ENCODE data around the gene TRPM3.

TRPM3 gene

DNA sequence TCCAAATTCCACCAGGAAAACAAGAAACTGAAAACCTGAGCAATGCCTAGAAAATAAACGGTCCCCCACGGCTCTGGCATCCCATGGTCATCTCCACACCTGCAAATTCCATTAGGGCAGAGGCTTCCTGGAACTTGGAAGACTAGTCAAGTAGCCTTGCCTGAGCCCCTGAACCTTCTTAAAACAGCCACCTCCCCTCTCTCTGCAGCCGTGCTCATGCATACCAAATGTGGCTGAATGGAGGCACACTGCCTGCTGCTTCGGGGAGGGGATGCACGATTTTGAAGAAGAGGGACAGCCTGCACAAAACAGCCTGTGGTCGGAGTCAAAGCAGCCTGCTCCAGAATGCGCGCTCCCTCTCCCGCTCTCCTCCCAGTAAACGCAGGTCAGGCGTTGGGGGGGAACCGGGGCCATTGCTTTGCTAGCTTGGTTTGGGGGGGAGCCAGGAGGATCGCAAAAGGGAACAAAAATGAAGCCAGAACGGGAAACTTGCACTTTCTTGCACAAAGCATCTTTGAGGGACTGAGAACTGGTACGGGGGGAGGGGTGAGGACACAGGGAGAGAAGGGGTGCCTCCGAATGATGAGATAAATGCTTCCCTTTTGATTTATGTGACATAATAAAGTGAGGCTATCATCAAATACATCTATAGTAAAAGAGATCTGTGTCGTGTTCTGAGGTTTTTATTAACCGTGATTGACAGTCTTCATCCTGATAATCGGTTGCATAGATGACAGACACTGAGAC is at the start of gene TRPM3:
Gene TRPM3 (minus strand): TSS at position 347 of the 747 bp plus-strand sequence. CDS start 267 bp downstream, at position 80.
- no peak for DNase-seq

GRCh38 chr9:71168418-71168817 is 47.0 kb upstream of the TRPM3 start:
- no peak for DNase-seq

- no peak for DNase-seq
Measured at GRCh38 chr9:71162126-71162525, 40.7 kb upstream of the TRPM3 start.

- no peak for DNase-seq
Measured at GRCh38 chr9:71157731-71158130, 36.3 kb upstream of the TRPM3 start.

DNA sequence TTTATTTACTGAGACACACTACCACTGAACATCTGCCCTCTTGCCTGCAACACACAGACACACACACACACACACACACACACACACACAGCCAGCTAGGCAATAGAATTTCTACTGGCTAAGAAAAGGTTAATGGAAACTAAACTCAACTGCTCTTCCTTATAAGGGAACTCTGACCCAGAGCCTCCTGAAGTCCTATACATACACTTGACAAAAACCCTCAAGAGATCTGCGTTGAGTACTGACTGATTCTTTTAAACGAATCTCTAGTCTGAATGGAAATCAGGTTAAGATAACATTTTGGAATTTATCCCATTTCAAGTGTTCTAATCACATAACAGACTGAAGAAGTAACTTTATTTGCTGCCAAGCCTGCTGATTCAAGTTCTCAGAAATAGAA is 25.9 kb upstream of the TRPM3 start:
- no peak for DNase-seq

DNA sequence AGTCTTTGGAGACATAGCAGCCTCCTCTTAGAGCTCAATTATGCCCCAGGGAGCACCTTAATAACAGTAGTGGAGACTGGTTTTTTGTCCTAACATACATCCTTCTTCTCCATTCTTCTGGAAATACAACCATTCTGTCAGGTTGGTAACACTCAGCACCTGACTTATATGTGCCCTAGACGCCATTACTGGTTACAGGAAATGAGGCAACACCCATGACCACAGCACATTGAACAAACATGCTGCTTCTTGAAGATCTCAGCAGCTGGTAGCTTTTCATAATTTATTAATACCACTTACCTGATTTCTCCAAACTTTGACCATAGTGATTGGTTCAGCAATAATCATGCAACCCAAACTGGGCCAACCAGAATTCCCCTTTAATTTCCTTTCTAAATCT is 25.1 kb upstream of the TRPM3 start:
- DNase-seq = no peak

DNA sequence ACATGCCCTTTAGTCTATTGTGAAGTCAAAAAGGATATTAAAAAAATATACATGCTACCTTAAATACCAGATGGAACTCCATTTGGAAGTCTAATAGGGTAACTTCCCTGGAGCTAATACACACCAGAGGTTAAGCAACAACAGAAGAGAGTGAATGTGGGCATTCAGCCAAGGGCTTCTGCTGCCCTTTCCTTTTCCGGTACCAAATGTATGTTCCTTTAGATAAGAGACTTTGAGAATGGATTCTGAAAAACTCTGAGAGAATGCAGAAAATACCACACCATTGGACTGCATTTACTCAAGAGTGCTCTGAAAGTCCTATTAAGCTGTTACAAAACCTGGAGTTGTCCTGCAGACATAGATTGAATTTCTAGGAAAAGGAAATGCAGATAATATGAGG is 23.8 kb upstream of the TRPM3 start:
- DNase-seq = no peak

DNA sequence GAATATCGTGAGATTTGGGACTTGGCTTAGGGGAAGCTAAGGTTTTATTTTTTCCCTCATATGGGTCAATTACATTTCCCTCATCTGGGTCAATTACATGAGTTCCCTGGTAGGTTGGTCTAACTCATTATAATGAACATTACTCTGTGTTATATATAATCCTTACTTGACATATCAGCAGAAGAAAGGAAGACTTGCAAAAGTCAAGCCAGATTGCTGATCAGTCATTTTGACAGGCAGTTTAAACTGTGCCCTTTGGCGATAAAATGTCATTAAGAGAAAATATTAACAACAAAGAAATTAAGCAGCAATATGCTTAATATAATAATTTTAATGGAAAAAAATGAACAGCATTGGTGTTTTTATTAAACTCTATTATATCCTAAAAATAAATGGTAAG is 23.1 kb upstream of the TRPM3 start:
- DNase-seq = no peak

DNA sequence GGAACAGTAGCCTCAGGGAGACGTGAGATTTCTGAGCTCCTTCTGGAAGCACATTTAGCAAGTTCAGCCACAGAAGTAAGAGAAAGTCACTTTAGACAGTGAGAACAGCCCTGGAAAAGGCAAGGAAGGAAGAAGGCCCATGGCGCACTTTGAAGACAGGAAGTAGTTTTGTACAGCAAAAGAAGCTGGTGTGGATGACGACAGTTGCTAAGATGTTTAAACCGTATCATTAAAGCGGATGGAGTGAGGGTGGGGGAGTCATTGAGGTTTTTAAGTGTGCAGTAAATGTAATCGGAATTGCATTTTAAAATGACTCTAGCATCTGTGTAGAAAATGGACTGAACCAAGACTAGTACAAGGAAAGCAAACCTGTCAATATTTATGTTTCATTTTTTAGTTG is 15.3 kb upstream of the TRPM3 start:
- no peak for DNase-seq

- DNase-seq = no peak
Measured at GRCh38 chr9:71131145-71131544, 9.7 kb upstream of the TRPM3 start.

- no peak for DNase-seq
Measured at GRCh38 chr9:71130521-71130920, 9.1 kb upstream of the TRPM3 start.

DNA sequence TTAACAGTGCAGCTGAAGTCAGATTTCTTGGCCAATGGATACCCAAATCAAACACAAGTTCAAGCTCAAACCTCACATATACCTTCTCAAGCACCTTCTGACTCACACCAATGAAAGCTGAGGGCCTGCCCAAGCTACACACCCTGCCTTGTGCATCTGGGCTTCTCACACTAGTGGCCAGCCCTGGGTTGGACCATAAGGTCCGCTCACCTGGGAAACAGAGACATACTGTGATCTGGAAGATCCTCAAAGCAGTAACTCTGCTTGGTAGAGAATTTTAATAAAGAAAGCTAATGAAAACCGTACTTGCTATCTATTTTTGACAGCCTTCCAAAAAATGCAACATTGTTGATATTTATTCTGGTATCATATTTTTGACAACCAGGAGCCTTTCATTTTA is 7.4 kb upstream of the TRPM3 start:
- no peak for DNase-seq

GRCh38 chr9:71127301-71127700 is 5.9 kb upstream of the TRPM3 start:
- no peak for DNase-seq

DNA sequence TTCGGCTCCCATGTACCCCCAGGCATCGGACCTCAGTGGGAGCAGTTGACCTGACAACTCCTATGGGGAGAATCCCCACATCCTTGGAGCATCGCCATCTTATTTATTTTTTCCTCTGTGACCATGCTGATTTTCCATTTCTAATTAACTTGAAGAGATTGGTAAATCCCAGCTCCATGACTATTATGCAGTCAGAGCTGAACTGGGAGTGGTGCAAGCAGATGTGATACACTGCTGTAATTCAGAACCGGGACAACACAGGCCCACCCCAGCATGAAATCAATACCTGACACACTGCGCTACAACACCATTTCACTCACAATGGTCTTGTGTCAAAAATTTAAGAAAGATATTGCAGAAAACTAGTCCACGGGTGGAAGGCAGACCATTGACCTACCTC is 1.0 kb upstream of the TRPM3 start:
- DNase-seq = no peak

DNA sequence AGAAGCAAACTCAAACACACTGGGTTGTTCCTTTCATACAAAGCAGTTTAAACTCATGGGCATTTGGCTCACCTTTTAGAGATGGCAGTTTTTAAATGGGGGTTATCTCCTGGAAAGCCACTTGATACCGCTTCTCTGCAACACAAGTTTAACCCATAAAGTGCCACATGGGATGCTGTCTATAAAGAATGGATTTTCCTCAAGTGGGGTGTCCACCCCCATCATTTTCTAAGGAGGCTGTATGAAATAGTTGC is 528 bp upstream of the TRPM3 start:
- DNase-seq = no peak

DNA sequence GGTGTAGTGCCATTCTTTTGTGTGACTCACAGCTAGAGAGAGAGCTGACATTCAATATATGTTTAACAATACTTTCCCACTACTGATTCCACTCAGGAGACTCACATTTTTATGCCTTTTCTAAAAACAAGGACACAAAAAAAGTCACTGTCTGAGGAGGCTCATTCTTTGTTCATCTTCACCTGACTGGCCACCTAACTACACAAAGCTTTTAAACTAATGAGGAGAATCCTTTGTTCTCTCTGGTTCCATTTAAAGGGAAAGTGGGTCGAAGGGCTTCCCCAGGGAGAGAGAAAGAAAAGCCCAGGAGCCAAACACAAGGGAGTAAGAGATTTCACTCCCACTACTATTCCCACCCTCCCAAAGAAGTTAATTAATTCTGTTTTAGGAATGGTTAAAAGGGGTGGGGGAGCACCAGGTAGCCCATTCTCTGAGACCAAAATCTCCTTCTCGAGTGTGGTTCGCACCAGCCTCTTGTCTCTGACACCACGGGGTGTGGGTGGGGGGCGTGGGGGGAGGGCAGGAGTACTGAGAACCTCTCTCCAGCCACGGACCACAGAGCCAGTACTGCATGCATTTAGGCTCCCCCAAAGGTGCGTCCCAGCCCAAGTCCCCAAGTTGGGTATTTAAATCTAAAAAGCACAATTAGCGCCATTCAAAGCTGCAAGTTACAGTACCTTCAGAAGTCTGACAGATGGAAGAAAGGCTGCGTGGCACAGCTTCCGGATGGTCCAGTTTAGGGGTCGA is 747 bp downstream of the TRPM3 start:
- no peak for DNase-seq

GRCh38 chr9:71119746-71120145 is 1.7 kb downstream of the TRPM3 start:
- no peak for DNase-seq

- DNase-seq = no peak
Measured at GRCh38 chr9:71118324-71118723, 3.1 kb downstream of the TRPM3 start.

DNA sequence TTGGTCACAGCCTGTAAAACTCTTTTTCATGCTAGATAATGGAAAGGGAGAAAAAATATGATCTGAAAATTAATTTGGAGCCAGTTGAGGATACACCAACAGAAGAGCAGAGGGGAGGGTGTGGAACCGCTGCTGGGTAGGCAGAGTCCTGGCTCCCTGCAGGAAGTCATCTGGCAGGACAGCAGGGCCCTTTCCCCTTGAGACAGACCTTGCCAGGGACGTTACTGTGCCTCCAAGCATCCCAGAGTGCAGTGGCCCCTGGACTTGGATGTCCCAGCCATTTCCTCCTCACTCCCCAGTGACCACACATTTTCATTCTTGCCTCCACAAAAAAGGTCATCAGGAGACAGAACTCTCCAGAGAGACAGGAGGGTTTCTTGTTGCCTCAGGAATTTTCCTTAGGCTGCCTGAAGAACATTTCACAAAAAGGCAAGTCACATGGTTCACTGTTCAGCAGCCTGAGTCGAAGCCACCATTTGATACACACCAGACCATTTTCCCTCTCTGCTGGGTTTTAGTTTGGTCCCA is 5.9 kb downstream of the TRPM3 start:
- no peak for DNase-seq

GRCh38 chr9:71112866-71113265 is 8.6 kb downstream of the TRPM3 start:
- DNase-seq = no peak

DNA sequence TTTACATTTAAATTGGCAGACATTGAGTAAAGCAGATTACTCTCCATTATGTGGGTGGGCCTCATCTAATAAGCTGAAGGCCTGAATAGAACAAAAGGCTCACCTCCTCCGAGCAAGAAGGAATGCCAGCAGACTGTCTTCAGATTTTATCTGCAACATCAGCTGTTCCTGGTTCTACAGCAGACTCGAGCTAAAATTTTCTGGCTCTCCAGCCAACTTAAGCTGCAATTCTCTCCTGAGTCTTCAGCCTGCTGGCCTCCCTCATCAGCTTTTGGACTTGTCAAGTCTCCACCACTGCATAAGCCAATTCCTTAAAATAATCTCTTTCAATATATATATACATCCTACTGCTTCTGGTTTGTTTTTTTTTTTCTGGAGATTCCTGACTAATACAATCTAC is 12.5 kb downstream of the TRPM3 start:
- no peak for DNase-seq

- DNase-seq = no peak
Measured at GRCh38 chr9:71106992-71107391, 14.4 kb downstream of the TRPM3 start.

DNA sequence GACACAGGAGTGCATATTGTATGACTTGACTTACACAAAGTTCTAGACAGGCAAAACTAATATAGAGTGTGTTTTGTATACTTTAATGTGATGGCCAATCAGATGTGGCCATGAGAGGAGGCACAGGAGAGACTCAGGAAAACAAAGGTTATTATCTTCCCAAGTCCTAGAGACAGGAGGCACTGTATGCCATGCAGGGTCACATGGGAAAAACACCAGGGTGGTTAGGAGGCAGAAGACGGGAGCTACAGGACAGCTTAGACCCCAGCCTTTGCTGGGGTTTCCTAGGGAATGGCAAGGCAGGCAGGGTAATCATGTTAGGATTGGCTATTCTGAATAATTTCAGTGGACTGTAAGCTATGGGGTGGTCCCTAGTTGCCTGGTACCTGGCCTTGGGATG is 16.2 kb downstream of the TRPM3 start:
- DNase-seq = no peak

DNA sequence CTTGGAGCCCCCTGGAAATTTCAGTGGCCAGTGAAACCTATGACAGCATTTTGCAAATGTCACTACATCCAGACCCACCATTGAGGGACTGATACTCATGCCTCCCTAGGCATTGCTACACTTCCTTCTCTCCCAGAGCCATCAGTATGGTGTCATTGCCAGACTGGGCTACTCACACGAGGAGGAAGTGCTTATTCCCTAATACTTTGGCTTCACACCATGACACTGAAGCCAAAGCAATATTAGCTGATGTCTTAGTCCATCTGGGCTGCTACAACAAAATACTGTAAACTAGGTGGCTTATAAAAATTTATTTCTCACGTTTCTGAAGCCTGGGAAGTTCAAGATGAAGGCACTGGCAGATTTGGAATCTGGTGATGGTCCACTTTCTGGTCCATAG is 22.6 kb downstream of the TRPM3 start:
- DNase-seq = no peak

- DNase-seq = no peak
Measured at GRCh38 chr9:71097671-71098070, 23.8 kb downstream of the TRPM3 start.

Data from activated T-cell treated with anti-CD3 and anti-CD28 coated beads, Interleukin-2, amount 50 U/mL, for 1 hour (primary cell).